Uterus (tissue), 4 donors: Measurements from ENCODE around the gene RASL12. TPM values are rescaled to one million over a fixed set of nuclear protein-coding genes. Genes with fewer than 3 reads are reported as not detected.
"Not testable (repeated sequence)": the region's sequence is repeated elsewhere in the genome, so short reads cannot be mapped to it uniquely, and the experiment has no call there.

Source experiments
- DNase-seq, 2 donors: peaks; one replicate each; pipeline ENCODE4 v3.0.0-alpha.2; 2019 to 2020
- H3K27ac ChIP-seq, 2 donors: fragments of 200-600 bp; sonication (generic); 1 replicate in 1 of 2; 2 replicates in 1 of 2; pipeline ENCODE4 v1.5.1; 2016 to 2018
- H3K27me3 ChIP-seq, 2 donors: fragments of 200-600 bp; sonication (generic); one replicate each; pipeline ENCODE4 v1.5.1; 2018 to 2019; ENCODE audit warnings: control low read depth in 1 of 2
- H3K36me3 ChIP-seq, 2 donors: fragments of 200-600 bp; sonication (generic); one replicate each; pipeline ENCODE4 v1.5.1; 2019; ENCODE audit warnings: control low read depth in 1 of 2
- H3K4me1 ChIP-seq, 2 donors: fragments of 200-600 bp; sonication (generic); one replicate each; pipeline ENCODE4 v1.5.1; 2018 to 2019; ENCODE audit warnings: control low read depth in 1 of 2
- H3K4me3 ChIP-seq, 2 donors: fragments of 200-600 bp; sonication (generic); 1 replicate in 1 of 2; 2 replicates in 1 of 2; pipeline ENCODE4 v1.5.1; 2018 to 2019; ENCODE audit warnings: mild to moderate bottlenecking in 1 of 2
- H3K9me3 ChIP-seq, 2 donors: fragments of 200-600 bp; sonication (generic); one replicate each; pipeline ENCODE4 v1.5.1; 2019; ENCODE audit warnings: control low read depth in 1 of 2
- CTCF ChIP-seq, 4 experiments: fragments of 200-600 bp in 2 of 4; fragments of 450-650 bp in 2 of 4; sonication (generic) in 2 of 4; IDR thresholded peaks; one replicate each; pipeline ENCODE4 v1.5.1; 2016 to 2019; ENCODE audit warnings: antibody characterized with exemption in 4 of 4, mild to moderate bottlenecking in 2 of 4, moderate library complexity in 1 of 4
- POLR2A ChIP-seq, 2 donors: fragments of 450-650 bp; IDR thresholded peaks; one replicate each; pipeline ENCODE4 v1.6.1; 2016; ENCODE audit warnings: antibody characterized with exemption in 2 of 2, mild to moderate bottlenecking in 1 of 2, moderate library complexity in 1 of 2
- intact Hi-C: fragments of 100-400 bp; cut with DNase I; formaldehyde crosslinking; loops from one replicate; pipeline ENCODE4 v1.15.1; 2023; ENCODE audit warnings: low total_unique reads
- small RNA-seq: library from RNA; depleted of rRNA; stranded (forward); fragments of <200 nt; gene quantifications from one replicate; pipeline ENCODE3, GENCODE V24; 2016
- total RNA-seq, 4 donors: library from RNA; depleted of rRNA in 3 of 4; stranded (reverse); fragments of >200 nt in 3 of 4; gene quantifications; one replicate each; pipeline versions ENCODE4 v1.1.0 to v1.2.4, GENCODE V29; 2014 to 2023
- donor health status: DM: yes; HTN: yes; CAD: no.

RASL12 gene
- total RNA-seq, 4 donors from 2014 or later, result 65.3 to 116 (median 76.6) TPM

- H3K36me3 ChIP-seq, result no peaks in the 10 kb centered on the region
Observed at GRCh38 chr15:65020419-65020818, 47.4 kb downstream of the RASL12 start.

GRCh38 chr15:65011198-65011597 is 56.6 kb downstream of the RASL12 start:
- H3K9me3 ChIP-seq, H3K27ac ChIP-seq, H3K36me3 ChIP-seq, H3K4me3 ChIP-seq, H3K27me3 ChIP-seq, intact Hi-C loops, DNase-seq, H3K4me1 ChIP-seq: not testable (repeated sequence)

More at GRCh38 chr15:65020419-65020818, 47.4 kb downstream of the RASL12 start:
- Histone ChIP-seq H3K9me3 (no peaks in the 10 kb centered on the region), H3K27me3 (no peaks in the 10 kb centered on the region), H3K4me1 (no peaks in the 10 kb centered on the region), H3K27ac (no peak overlapping the region), H3K4me3 (no peak overlapping the region)
- TF ChIP-seq CTCF (IDR thresholded peaks at IDR 0.05), result no peak
- TF ChIP-seq POLR2A (IDR thresholded peaks at IDR 0.05), result no peak
- intact Hi-C loops, result no loop called here
- DNase-seq, result no peak

GRCh38 chr15:65008983-65009382 is 58.8 kb downstream of the RASL12 start:
- intact Hi-C loops, result no loop called here
- H3K27me3 ChIP-seq, result no peaks in the 10 kb centered on the region
- no peaks in the 10 kb centered on the region for H3K36me3 ChIP-seq
- H3K4me3 ChIP-seq, result no peak overlapping the region
- TF ChIP-seq CTCF (IDR thresholded peaks at IDR 0.05), result no peak
- no peak for TF ChIP-seq POLR2A (IDR thresholded peaks at IDR 0.05)
- no peaks in the 10 kb centered on the region for H3K4me1 ChIP-seq
- H3K27ac ChIP-seq, result no peak overlapping the region
- DNase-seq, result no peak
- no peaks in the 10 kb centered on the region for H3K9me3 ChIP-seq

GRCh38 chr15:65006876-65007275 is 60.9 kb downstream of the RASL12 start:
- TF ChIP-seq POLR2A (IDR thresholded peaks at IDR 0.05) (no peak), CTCF (IDR thresholded peaks at IDR 0.05) (no peak)
- H3K36me3 ChIP-seq, result no peaks in the 10 kb centered on the region
- intact Hi-C loops, result no loop called here

DNA sequence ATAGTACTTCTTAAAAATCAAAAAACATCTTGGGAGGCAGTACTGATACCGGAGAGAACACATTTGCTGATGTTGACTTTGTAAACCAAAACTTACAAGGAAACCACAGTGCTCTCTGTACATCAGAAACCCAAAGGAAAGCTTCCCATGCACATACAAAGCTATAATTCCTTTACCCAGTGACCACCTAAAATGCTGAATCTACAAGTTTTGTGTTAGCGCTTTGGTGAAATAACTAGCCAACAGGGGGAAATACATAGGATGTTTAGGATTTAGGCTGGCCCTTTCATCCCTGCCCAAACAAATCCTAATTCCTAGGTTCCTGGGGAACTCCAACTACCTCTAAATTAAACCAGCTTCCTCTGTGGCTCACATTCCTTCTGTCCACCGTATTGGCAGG is 62.8 kb downstream of the RASL12 start:
- H3K4me3 ChIP-seq, result no peak overlapping the region
- no peak overlapping the region for H3K27ac ChIP-seq
- TF ChIP-seq CTCF (IDR thresholded peaks at IDR 0.05), result no peak
- no peak for TF ChIP-seq POLR2A (IDR thresholded peaks at IDR 0.05)
- intact Hi-C loops, result no loop called here
- H3K4me1 ChIP-seq, result no peaks in the 10 kb centered on the region
- H3K27me3 ChIP-seq, result no peaks in the 10 kb centered on the region
- DNase-seq, result no peak
- no peaks in the 10 kb centered on the region for H3K36me3 ChIP-seq
- H3K9me3 ChIP-seq, result no peaks in the 10 kb centered on the region

More at GRCh38 chr15:65006876-65007275, 60.9 kb downstream of the RASL12 start:
- Histone ChIP-seq H3K4me3 (no peak overlapping the region), H3K9me3 (no peaks in the 10 kb centered on the region), H3K27me3 (no peaks in the 10 kb centered on the region), H3K4me1 (no peaks in the 10 kb centered on the region), H3K27ac (no peak overlapping the region)
- DNase-seq, result no peak

Small RNA genes lying within 50 kb of the gene (small RNA-seq; reads per million reads assigned to genes)
- gene AC013553.1, result not detected

Other genes with a start within 250 kb of the RASL12 start
- gene PIF1, start 242.3 kb downstream of the RASL12 start, total RNA-seq, result 1 to 10 TPM in 1 of 4 donors, under 1 TPM in 2, not detected in 1; 0.24 to 5.5 (median 0.29) TPM
- gene PLEKHO2, start 226.1 kb downstream of the RASL12 start, total RNA-seq, result 10 to 100 TPM; 10.3 to 46.2 (median 23.0) TPM
- 10 to 100 TPM in 3 of 4 donors, under 1 TPM in 1; 0.59 to 36.2 (median 17.7) TPM for gene ANKDD1A, start 156.1 kb downstream of the RASL12 start, total RNA-seq
- gene SPG21, start 78.1 kb downstream of the RASL12 start, total RNA-seq, result 100 to 1,000 TPM in 1 of 4 donors, 10 to 100 TPM in 3; 22.8 to 130 (median 80.7) TPM
- 10 to 100 TPM; 11.5 to 30.1 (median 21.0) TPM for gene MTFMT, start 38.4 kb downstream of the RASL12 start, total RNA-seq
- not detected for gene SLC51B, start 22.6 kb downstream of the RASL12 start, total RNA-seq
- gene KBTBD13, start 8.8 kb upstream of the RASL12 start, total RNA-seq, result 1 to 10 TPM in 1 of 4 donors, under 1 TPM in 1, not detected in 2; 0.21 to 1.3 TPM
- gene UBAP1L, start 47.2 kb upstream of the RASL12 start, total RNA-seq, result 10 to 100 TPM in 1 of 4 donors, 1 to 10 TPM in 2, under 1 TPM in 1; 0.77 to 16.0 (median 3.8) TPM
- 10 to 100 TPM; 14.7 to 34.5 (median 26.6) TPM for gene PDCD7, start 65.8 kb upstream of the RASL12 start, total RNA-seq
- gene CLPX, start 117.4 kb upstream of the RASL12 start, total RNA-seq, result 10 to 100 TPM; 21.0 to 85.2 (median 51.8) TPM
- gene CILP, start 143.5 kb upstream of the RASL12 start, total RNA-seq, result 10 to 100 TPM; 10.5 to 22.5 (median 14.4) TPM
- gene PARP16, start 218.9 kb upstream of the RASL12 start, total RNA-seq, result 10 to 100 TPM in 1 of 4 donors, 1 to 10 TPM in 3; 2.3 to 14.7 (median 6.5) TPM
- not detected for gene RNU5A-1, start 228.1 kb upstream of the RASL12 start, total RNA-seq
- 10 to 100 TPM in 1 of 4 donors, not detected in 3; 34.0 TPM for gene RNU5B-1, start 236.7 kb upstream of the RASL12 start, total RNA-seq